NCI-H2107 treated with DMSO at 0.1 percent for 48 hours (cell line): ENCODE results near the gene CLIP2.
"Not testable (repeated sequence)": the region's sequence is repeated elsewhere in the genome, so short reads cannot be mapped to it uniquely, and the experiment has no call there.

Source experiments
- DNase-seq: peaks from one replicate; lab custom pipeline; 2025; ENCODE audit not compliant: unreplicated experiment; lab: John Stamatoyannopoulos, UW

Gene CLIP2

DNA sequence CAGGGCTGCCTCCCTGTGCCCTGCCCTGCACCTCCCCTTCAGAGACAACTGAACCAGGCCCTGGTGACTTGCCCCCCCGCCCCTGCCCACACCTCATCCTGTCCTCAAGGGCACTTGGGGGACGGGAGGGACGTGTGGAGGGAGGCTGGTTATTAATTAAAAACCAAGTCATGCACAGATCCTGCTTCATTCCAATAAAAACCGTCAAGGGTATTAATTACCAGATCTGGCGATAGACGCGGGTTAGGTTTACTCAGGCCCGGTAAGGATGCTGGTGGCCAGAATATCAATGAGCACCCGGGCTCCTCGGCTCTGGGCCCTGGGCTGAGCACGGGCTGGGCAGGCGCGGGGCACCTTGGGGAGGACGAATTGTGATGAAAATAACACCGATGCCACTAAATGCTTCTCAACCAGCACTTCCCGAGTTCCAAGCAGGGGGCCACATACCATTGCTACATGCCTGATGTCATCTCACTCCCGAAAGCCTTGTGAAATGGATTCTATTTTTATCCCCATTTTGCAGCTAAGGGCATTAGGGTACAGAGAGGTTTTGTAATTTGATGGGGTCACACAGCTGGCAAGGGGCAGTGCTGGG lies 140.0 kb downstream of the CLIP2 start:
- no peak for DNase-seq

DNA sequence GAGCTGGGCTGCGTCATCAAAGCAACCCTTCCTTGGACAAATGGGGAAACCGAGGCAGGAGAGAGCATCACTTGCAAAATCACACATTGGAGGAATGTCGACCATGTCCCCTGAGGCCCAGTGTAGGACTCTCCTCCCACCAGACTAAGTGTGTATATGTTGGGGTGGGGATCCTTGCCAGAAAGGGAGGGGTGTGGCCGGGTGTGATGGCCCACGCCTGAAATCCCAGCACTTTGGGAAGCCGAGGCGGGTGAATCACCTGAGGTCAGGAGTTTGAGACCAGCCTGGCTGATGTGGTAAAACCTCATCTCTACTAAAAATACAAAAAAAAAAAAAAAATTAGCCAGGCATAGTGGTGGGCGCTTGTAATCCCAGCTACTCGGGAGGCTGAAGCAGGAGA lies 141.2 kb downstream of the CLIP2 start:
- not testable (repeated sequence) for DNase-seq

DNA sequence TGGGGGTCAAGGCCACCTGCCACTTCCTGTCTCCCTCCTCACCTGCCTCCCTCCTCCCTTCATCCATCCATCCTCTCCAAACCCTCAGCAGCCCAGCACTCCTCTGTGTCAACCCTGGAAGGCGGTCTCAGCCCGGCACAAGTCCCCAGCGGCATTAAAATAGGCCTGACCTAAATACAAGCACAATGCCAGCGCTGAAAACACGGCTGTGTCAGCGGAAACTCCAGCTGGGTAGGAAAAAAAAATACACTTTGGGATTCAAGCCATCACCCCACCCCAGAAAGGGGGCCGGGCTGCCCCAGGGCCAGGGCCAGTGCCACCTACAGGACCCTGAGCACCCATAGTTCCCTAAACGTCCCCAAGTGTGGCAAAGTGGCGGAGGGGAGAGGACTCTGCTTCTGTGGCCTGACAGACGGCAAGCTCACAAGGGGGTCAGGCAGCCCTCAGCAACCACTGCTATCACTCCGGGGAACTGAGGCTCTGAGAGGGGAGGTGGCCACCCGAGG lies 141.8 kb downstream of the CLIP2 start:
- DNase-seq, result peak; percentile 18

DNA sequence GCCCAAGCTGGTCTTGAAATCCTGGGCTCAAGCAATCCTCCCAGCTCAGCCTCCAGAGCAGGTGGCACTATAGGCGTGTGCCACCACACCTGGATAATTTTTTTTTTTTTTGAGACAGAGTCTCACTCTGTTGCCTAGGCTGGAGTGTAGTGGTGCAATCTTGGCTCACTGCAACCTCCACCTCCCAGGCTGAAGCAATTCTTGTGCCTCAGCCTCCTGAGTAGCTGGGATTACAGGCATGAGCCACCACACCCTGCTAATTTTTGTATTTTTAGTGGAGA lies 148.0 kb downstream of the CLIP2 start:
- DNase-seq, result not testable (repeated sequence)

DNA sequence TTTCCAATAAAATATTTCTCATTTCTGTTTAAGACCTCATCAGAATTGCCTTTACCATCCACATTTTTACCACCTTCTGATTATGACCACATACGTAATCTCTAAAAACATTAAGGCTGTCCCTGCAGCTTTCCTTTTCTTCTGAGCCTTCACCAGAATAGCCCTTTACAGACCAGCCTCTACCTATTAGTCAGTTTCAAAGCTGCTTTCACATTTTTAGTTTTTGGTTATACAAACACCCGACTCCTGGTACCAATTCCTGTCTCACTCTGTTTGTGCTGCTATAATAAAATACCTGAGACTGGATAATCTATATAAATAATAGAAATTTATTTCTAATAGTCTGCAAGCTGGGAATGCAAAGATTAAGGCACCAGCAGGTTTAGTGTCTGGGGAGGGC lies 149.1 kb downstream of the CLIP2 start:
- no peak for DNase-seq

DNA sequence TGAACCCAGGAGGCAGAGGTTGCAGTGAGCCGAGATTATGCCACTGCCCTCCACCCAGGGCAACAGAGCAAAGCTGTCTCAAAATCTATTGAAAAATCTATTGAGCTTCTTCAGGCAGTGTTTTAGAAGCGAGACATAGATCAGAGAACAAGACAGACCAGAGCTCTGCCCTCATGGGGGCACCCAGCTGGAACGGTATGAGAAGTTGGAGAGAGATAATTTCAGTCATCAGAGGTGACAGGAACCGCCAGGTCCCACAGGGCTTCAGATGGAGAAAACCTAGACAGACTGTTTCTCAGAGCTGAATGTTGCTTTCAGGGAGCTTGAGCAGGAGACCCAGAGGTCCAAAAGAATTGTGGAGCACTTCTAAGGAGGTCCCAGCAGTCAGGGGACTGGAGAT lies 150.3 kb downstream of the CLIP2 start:
- no peak for DNase-seq

DNA sequence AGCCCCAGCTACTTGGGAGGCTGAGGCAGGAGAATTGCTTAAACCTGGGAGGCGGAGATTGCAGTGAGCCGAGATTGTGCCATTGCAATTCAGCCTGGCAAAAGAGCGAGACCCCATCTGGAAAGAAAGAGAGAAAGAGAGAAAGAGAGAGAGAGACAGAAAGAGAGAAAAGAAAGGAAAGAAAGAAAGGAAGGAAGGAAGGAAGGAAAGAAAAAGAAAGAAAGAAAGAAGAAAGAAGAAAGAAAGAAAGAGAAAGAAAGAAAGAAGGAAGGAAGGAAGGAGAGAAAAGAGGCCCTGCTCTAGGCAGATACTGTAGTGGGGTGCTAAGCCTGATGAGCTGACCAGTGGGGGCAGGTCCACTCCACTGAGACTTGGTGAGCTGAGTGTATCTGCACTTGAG lies 150.9 kb downstream of the CLIP2 start:
- not testable (repeated sequence) for DNase-seq

DNA sequence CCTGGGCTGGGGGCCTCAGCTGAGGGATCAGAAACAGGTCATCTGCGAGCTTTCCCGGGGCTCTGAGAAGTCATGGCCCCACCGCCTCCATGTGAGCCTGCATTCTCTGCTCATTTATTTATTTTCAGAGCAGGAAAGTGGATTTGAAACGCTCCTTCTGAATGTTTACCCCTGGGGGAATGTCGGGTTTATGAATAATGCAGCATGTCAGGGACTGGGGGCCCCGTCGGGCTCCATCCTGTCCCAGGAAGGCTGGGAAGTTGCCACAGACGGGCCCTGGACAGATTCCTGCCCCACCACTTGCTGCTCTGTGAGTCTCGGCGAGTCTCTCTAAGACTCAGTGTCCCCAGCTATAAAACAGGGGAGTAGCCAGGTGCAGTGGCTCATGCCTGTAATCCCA lies 152.6 kb downstream of the CLIP2 start:
- no peak for DNase-seq

DNA sequence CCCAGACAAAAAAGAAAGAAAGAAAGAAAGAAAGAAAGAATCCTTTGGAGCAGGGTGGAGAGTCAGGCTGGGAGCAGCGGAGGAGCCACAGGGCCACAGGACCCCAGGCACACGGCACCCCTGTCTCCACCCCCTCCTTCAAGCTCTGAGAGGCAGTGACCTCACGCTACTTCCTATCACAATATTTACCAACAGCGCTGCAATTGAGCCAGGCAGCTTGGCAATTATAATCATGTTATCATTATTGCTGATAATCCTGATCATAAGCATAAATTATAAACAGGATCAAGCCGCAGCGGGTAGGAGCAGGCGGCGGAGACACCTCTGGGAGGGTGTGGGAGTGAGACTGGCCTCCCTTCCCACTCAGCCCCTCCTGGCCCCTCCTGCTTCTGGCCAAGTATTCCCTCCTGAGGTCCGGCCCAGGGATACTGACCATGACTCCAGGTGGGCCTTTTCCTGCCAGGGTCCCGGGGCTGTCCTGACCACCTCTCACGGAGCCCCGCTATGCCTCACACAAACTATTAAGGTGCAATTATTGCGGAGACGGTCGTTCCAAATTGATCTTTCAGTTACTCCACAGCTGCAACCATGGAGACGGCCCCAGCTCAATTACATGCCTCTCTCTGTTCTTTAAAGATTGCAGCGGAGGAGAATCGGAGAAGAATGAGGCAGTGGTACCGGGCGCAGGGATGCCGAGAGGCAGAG lies 154.5 kb downstream of the CLIP2 start:
- peak; percentile 36 for DNase-seq

DNA sequence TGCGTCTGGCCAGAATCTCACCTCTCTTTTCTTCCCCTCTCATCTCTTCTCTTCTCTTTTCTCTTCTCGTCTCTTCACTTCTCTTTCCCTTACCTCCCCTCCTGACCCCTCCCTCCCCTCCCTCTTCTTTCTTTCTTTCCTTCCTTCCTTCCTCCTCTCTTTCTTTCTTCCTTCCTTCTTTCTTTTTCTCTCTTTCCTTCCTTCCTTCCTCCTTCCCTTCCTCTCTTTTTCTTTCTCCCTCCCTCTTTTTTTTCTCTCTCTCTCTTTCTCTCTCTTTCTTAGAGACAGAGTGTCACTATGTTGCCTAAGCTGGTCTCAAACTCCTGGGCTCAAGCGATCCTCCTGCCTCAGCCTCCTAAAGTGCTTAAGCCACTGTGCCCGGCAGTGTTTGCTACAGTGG lies 159.9 kb downstream of the CLIP2 start:
- no peak for DNase-seq

DNA sequence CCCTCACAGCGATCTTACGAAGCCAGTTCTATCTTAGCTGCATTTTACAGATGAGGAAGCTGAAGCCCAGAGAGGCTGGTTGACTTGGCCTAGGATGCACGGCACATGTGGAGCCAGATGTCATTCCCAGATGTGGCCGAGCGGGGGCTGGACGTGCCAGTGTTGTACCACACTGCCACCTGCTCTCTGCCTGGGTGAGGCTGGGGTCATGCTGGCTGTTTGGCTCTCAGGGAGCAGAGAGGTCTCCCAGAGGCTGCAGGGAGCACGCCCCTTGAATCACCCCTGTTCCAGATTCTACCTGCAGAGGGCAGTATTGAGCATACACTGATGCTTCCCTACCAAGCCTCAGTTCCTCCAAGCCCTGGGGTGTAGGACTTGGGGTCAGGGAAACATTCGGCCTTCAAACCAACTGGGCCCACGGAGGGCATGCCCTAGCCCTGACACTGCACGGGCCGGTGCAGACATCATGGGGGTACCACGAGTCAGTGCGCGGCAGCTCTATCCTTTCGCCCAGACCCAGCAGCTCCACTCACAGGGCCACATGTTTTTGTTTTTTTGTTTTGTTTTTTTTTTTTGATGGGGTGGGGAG lies 160.7 kb downstream of the CLIP2 start:
- DNase-seq, result peak; percentile 28

DNA sequence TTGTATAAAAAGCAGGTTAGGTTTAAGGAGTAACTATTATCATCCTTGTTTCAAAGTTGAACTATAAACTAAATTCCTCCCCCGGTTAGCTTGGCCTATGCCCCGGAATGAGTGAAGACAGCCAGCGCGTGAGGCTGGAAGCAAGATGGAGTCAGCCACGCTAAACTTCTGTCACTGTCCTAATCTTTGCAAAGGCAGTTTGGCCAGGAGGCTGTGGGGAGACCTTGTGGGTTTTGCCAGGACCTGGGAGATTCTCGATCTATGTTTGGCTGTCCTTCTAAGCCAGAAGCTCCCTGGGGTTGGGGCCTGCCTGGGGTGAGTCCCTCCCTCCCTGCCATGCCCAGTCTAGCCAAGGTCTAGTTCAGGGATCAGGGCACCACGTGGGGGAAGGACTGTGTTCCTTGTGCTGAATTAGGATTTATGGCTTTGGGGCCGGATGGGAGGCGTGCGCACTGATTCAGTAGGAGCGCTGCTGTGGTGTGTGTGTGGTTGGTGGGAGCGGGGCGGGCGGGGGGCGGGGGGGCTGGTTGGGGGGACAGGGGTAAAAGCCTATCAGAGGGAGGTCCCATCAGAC lies 163.6 kb downstream of the CLIP2 start:
- DNase-seq, result no peak

DNA sequence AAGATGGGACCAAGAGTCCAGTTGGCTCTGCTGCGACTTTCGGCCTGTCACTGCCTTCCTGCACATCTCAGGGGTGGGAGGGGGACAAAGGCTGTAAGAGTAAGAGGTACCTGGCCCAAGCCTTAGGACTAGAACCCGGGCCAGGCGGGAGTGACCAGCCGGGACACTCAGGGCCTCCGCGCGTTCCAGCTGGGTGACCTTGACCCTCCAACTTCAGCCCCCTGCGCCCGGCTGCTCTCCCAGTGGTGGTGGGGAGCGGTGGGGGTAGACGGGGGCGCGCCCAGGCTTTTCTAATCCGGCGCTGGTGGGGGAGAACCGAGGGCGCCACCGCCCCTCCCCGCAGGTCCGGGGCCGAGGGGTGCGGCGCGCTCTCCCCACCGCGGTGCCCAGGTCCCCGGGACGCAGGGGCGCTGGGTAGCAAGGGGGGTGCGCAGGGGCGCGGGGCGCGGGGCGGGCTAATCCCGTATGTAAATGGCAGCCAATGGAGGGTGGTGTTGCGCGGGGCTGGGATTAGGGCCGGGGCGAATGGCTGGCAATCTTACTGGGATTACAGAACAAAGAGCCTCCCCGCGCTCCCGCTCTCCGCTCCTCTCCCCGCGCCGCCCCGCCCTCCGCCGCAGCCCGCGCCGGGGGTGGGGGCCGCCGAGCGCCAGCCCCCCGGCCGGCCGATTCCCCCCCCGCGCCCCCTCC lies 164.3 kb downstream of the CLIP2 start, which contains the start of gene GTF2IRD1:
Gene GTF2IRD1 (plus strand): TSS at position 585 of the 690 bp plus-strand sequence. CDS start 54,175 bp downstream, outside the sequence.
- peak; percentile 54 for DNase-seq

DNA sequence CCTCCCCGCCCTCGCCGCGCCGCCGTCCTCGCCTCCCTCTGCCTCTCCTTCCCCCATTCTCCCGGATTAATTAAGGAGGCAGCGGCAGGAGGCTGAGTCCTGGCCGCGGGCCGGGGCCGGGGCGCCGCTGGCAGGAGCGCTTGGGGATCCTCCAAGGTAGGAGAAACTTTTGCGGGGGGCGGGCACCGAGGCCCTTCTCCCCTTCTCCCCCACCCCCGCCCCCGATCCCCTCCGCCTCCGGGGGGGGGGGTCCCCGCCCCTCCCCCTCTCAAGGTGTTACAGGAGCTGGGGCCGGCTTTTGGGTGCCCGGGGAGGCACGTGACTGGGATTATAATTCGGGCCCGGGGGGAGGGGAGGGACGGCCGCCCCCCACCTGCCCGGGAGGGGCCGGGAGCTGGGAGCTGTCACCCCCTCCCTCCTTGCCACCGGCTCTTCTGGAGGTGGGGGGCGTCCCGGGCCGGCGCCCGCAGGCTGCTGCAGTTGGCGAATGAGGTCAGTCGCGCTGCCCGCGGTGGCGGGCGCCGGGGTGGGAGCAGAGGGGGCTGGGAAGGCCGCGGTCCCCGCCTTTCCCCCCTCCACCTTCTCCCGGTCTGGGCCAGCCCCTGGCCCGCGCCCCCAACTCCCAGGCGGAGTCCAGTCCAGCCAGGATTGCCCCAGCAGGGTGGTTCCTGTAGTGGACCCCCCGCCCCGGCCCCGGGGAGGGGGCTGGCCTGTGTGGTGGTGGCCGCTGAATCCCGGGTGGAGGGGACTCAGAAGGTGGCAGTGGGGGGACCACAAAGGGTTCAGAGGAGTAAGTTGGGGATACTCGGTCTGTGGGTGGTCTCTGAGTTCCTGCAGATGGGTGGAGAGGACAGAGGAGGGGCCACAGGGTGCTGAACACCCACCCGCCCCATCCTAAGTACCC lies 165.1 kb downstream of the CLIP2 start:
- peak; percentile 54 for DNase-seq

DNA sequence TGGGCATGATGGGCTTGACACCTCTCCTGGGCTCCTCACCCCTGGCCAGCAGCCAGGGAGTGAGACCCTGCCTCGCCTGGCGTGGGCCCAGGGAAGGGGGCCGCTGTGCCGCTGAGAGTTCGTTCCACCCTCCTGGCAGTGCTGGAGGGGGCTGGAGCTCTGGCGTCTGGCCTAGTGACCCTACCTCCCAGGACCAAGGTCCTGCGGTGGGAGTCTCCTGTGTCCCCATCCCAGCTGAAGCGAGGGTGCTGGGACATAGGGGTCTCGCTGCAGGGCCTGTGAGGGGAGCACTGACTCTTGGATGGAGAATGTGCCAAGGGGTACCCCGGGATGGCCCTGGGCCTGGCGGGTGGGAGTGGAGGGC lies 165.7 kb downstream of the CLIP2 start:
- no peak for DNase-seq

DNA sequence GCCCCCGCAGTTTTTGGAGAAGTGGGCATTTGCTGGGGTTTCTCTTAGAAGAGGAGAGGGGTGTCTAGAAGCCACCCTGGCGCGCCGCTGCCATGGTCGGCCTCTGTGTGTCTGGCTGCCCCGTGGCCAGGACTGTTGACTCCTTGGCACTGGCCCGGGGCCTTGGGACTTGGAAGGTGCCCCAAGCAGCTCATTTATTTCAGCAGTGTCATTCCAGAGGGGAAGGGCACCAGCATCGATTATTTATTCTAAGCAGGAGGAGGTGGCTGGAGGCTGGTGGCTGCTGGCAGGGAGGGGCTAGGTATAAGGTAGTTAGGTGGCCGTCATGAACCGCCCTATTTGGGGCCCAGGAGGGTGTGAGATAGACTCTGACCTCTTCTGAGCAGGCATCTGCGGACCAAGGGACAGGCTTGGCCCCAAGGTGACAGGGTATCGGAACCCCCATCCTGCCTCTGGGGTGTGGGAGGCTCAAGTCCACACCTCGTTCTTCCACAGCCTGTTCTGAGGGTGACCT lies 166.1 kb downstream of the CLIP2 start:
- no peak for DNase-seq
